ENCODE results near the gene AP5B1.
A peak's percentile ranks its signal among the peaks of the same experiment; 100 is the strongest.
"Not testable (repeated sequence)": the region's sequence is repeated elsewhere in the genome, so short reads cannot be mapped to it uniquely, and the experiment has no call there.

The AP5B1 gene

GRCh38 chr11:65777821-65778361 lies 2.9 kb downstream of the AP5B1 start:
- DNase-seq (no peak), ATAC-seq (replicated peaks) (no peak)
- Mint-ChIP-seq H3K27ac (no peak overlapping the region), H3K4me3 (peak overlapping the region; percentile 25 to 51), H3K27me3 (no peaks in the 10 kb centered on the region), H3K36me3 (ENCODE audit: insufficient read depth) (peaks cover 21% of the 10 kb centered on the region), H3K4me1 (ENCODE audit: low read depth in 2 of 2) (peaks cover 13 to 14% of the 10 kb centered on the region in 2 donors), H3K9me3 (no peaks in the 10 kb centered on the region)

GRCh38 chr11:65777241-65777640 lies 3.5 kb downstream of the AP5B1 start:
- no peak overlapping the region for H3K27ac Mint-ChIP-seq
- H3K36me3 Mint-ChIP-seq (ENCODE audit: insufficient read depth), result peaks cover 21% of the 10 kb centered on the region
- H3K4me1 Mint-ChIP-seq (ENCODE audit: low read depth in 2 of 2), result peaks cover 13 to 14% of the 10 kb centered on the region in 2 donors
- H3K9me3 Mint-ChIP-seq, result no peaks in the 10 kb centered on the region
- peak overlapping the region in 1 of 2 donors; percentile 51 for H3K4me3 Mint-ChIP-seq
- H3K27me3 Mint-ChIP-seq, result no peaks in the 10 kb centered on the region
- ATAC-seq (replicated peaks) (no peak), DNase-seq (no peak)

- H3K36me3 Mint-ChIP-seq (ENCODE audit: insufficient read depth), result peaks cover 21% of the 10 kb centered on the region
- ATAC-seq (replicated peaks) (no peak), DNase-seq (no peak)
- H3K27me3 Mint-ChIP-seq, result no peaks in the 10 kb centered on the region
- H3K4me3 Mint-ChIP-seq, result no peak overlapping the region
- no peaks in the 10 kb centered on the region for H3K9me3 Mint-ChIP-seq
- H3K4me1 Mint-ChIP-seq (ENCODE audit: low read depth in 2 of 2), result peaks cover 13 to 14% of the 10 kb centered on the region in 2 donors
- no peak overlapping the region for H3K27ac Mint-ChIP-seq
Measured at GRCh38 chr11:65776710-65777141, 4.0 kb downstream of the AP5B1 start.

- no peak for ATAC-seq (replicated peaks)
- no peak overlapping the region for H3K27ac Mint-ChIP-seq
Measured at GRCh38 chr11:65776196-65776595, 4.6 kb downstream of the AP5B1 start.

GRCh38 chr11:65774525-65775306 lies 6.1 kb downstream of the AP5B1 start:
- no peak overlapping the region for H3K27ac Mint-ChIP-seq
- H3K27me3 Mint-ChIP-seq, result no peaks in the 10 kb centered on the region
- ATAC-seq (replicated peaks), result no peak
- no peak overlapping the region for H3K4me3 Mint-ChIP-seq
- no peak for DNase-seq
- no peaks in the 10 kb centered on the region for H3K9me3 Mint-ChIP-seq
- peaks cover 15% of the 10 kb centered on the region for H3K36me3 Mint-ChIP-seq (ENCODE audit: insufficient read depth)
- H3K4me1 Mint-ChIP-seq (ENCODE audit: low read depth in 2 of 2), result peaks cover 10 to 18% of the 10 kb centered on the region in 2 donors

More at GRCh38 chr11:65776196-65776595, 4.6 kb downstream of the AP5B1 start:
- H3K9me3 Mint-ChIP-seq, result no peaks in the 10 kb centered on the region
- peaks cover 21% of the 10 kb centered on the region for H3K36me3 Mint-ChIP-seq (ENCODE audit: insufficient read depth)
- H3K4me3 Mint-ChIP-seq, result peak overlapping the region in 1 of 2 donors; percentile 14
- DNase-seq, result no peak
- H3K4me1 Mint-ChIP-seq (ENCODE audit: low read depth in 2 of 2), result peaks cover 13 to 14% of the 10 kb centered on the region in 2 donors
- no peaks in the 10 kb centered on the region for H3K27me3 Mint-ChIP-seq

GRCh38 chr11:65773784-65774411 lies 6.9 kb downstream of the AP5B1 start:
- no peak for DNase-seq
- no peak overlapping the region for H3K27ac Mint-ChIP-seq
- H3K4me1 Mint-ChIP-seq (ENCODE audit: low read depth in 2 of 2), result peaks cover 7 to 19% of the 10 kb centered on the region in 2 donors
- H3K36me3 Mint-ChIP-seq (ENCODE audit: insufficient read depth), result peaks cover 13% of the 10 kb centered on the region
- no peak for ATAC-seq (replicated peaks)
- H3K4me3 Mint-ChIP-seq, result no peak overlapping the region
- no peaks in the 10 kb centered on the region for H3K27me3 Mint-ChIP-seq
- no peaks in the 10 kb centered on the region for H3K9me3 Mint-ChIP-seq

- peaks cover 5 to 11% of the 10 kb centered on the region in 2 donors for H3K4me1 Mint-ChIP-seq (ENCODE audit: low read depth in 2 of 2)
- ATAC-seq (replicated peaks), result no peak
- H3K4me3 Mint-ChIP-seq, result no peak overlapping the region
- DNase-seq, result no peak
- H3K9me3 Mint-ChIP-seq, result no peaks in the 10 kb centered on the region
- H3K27ac Mint-ChIP-seq, result no peak overlapping the region
- peaks cover 5% of the 10 kb centered on the region for H3K36me3 Mint-ChIP-seq (ENCODE audit: insufficient read depth)
- H3K27me3 Mint-ChIP-seq, result no peaks in the 10 kb centered on the region
Measured at GRCh38 chr11:65771589-65772112, 9.1 kb downstream of the AP5B1 start.

- H3K4me3 Mint-ChIP-seq, result no peak overlapping the region
- no peaks in the 10 kb centered on the region for H3K9me3 Mint-ChIP-seq
- peaks cover 4% of the 10 kb centered on the region for H3K36me3 Mint-ChIP-seq (ENCODE audit: insufficient read depth)
- H3K27ac Mint-ChIP-seq, result no peak overlapping the region
- H3K27me3 Mint-ChIP-seq, result no peaks in the 10 kb centered on the region
- ATAC-seq (replicated peaks), result no peak
- H3K4me1 Mint-ChIP-seq (ENCODE audit: low read depth in 2 of 2), result peaks cover 3 to 11% of the 10 kb centered on the region in 2 donors
- no peak for DNase-seq
Measured at GRCh38 chr11:65770951-65771567, 9.7 kb downstream of the AP5B1 start.

- not testable (repeated sequence) for H3K4me3 Mint-ChIP-seq; H3K27me3 Mint-ChIP-seq; ATAC-seq (replicated peaks); H3K36me3 Mint-ChIP-seq (ENCODE audit: insufficient read depth); H3K27ac Mint-ChIP-seq; DNase-seq; H3K9me3 Mint-ChIP-seq
- H3K4me1 Mint-ChIP-seq (ENCODE audit: low read depth in 2 of 2), result peaks cover 3 to 11% of the 10 kb centered on the region in 2 donors
Measured at GRCh38 chr11:65767806-65768205, 13.0 kb downstream of the AP5B1 start.

GRCh38 chr11:65767406-65767805 lies 13.4 kb downstream of the AP5B1 start:
- Mint-ChIP-seq H3K4me3 (no peak overlapping the region), H3K27ac (no peak overlapping the region), H3K9me3 (no peaks in the 10 kb centered on the region), H3K4me1 (ENCODE audit: low read depth in 2 of 2) (peaks cover 3 to 11% of the 10 kb centered on the region in 2 donors), H3K27me3 (no peaks in the 10 kb centered on the region), H3K36me3 (ENCODE audit: insufficient read depth) (no peaks in the 10 kb centered on the region)
- DNase-seq (no peak), ATAC-seq (replicated peaks) (no peak)

GRCh38 chr11:65766535-65766934 lies 14.2 kb downstream of the AP5B1 start:
- ATAC-seq (replicated peaks) (no peak), DNase-seq (no peak)
- H3K4me1 Mint-ChIP-seq (ENCODE audit: low read depth in 2 of 2), result peaks cover 3 to 11% of the 10 kb centered on the region in 2 donors

GRCh38 chr11:65764434-65764833 lies 16.3 kb downstream of the AP5B1 start:
- DNase-seq, result no peak
- Mint-ChIP-seq H3K4me3 (no peak overlapping the region), H3K36me3 (ENCODE audit: insufficient read depth) (no peaks in the 10 kb centered on the region), H3K4me1 (ENCODE audit: low read depth in 2 of 2) (no peaks in the 10 kb centered on the region), H3K9me3 (no peaks in the 10 kb centered on the region), H3K27ac (no peak overlapping the region), H3K27me3 (peaks cover 12 to 15% of the 10 kb centered on the region in 2 donors)
- ATAC-seq (replicated peaks), result no peak

More at GRCh38 chr11:65766535-65766934, 14.2 kb downstream of the AP5B1 start:
- Mint-ChIP-seq H3K9me3 (no peaks in the 10 kb centered on the region), H3K4me3 (no peak overlapping the region), H3K27ac (no peak overlapping the region), H3K36me3 (ENCODE audit: insufficient read depth) (no peaks in the 10 kb centered on the region), H3K27me3 (no peaks in the 10 kb centered on the region)

GRCh38 chr11:65762816-65763215 lies 18.0 kb downstream of the AP5B1 start:
- H3K4me1 Mint-ChIP-seq (ENCODE audit: low read depth in 2 of 2); H3K9me3 Mint-ChIP-seq; H3K36me3 Mint-ChIP-seq (ENCODE audit: insufficient read depth); DNase-seq; H3K27ac Mint-ChIP-seq; H3K4me3 Mint-ChIP-seq; ATAC-seq (replicated peaks): not testable (repeated sequence)
- H3K27me3 Mint-ChIP-seq, result peaks cover 20 to 24% of the 10 kb centered on the region in 2 donors
